Left ventricle myocardium superior (tissue), 1 donor: Measurements from ENCODE around the gene RAE1. TPM values are rescaled to one million over a fixed set of nuclear protein-coding genes. Genes with fewer than 3 reads are reported as not detected.

Experiments
- ATAC-seq: fragments of 200-7000 bp; cut with Tn5 transposase; one replicate; pipeline ENCODE4 v1.9.1; 2020; ENCODE audit warnings: mild to moderate bottlenecking, moderate library complexity
- DNase-seq: peaks from one replicate; pipeline ENCODE4 v3.0.0-alpha.2; 2020
- intact Hi-C: fragments of 100-400 bp; cut with micrococcal nuclease; formaldehyde crosslinking; loops from one replicate; pipeline ENCODE4 v1.11.0; 2022
- total RNA-seq: library from RNA; stranded (reverse); fragmentation: NEBNext Ultra II Directional; extraction: Animal tissue kit (Norgen Biotek cat#: 25700); gene quantifications from one replicate; pipeline ENCODE4 v1.2.1, GENCODE V29; 2021
- donor health status: DM: no; HTN: yes; CAD: no; lungs with severe emphysema.

RAE1 gene
- total RNA-seq, 1 donor from 2014 or later: 15.1 TPM

GRCh38 chr20:57394121-57395082, 43.3 kb downstream of the RAE1 start:
- DNase-seq: peak; percentile 34
- intact Hi-C loops: no loop called here

GRCh38 chr20:57395111-57395966, 44.3 kb downstream of the RAE1 start:
- intact Hi-C loops: no loop called here
- peak; percentile 69 for ATAC-seq
- DNase-seq: peak; percentile 88

More at GRCh38 chr20:57394121-57395082, 43.3 kb downstream of the RAE1 start:
- peak; percentile 3 for ATAC-seq

DNA sequence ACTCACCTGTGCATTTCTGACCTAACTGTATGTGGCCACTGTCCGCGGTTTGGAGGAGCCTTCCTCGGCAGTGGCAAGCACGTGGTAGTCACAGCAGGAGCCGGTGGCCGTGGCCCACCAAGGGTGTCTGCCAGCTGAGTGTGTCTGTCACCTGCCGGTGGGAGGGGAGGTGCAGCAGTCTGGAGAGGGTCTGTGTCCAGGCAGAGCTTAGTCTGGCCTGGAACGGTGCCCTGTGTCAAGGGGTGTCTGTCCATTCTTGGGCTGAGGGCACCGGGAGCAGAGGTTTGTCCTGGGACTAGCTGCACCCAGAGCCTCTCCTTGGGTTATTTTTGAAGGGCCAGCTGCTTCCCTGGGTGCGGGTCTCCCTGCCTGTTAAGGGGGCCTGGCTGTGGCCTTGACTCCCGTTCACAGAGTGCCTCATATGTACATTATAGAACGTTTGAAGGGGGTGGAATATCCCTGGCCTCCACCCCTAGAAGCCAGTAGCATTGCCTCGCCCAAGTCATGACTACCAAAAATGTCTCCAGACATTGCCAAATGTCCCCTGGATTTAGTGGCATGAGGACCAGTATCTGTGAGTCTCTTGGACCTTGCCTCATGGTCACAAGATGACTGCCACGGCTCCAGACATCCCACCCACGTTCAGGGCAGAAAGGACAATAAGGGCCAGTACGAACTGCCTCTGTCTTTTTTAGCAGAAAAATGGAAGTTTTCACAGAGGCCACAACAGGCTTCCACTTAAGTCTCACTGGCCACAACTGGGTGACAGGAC, 45.3 kb downstream of the RAE1 start:
- peak; percentile 29 for DNase-seq
- intact Hi-C loops: no loop called here
- no peak for ATAC-seq

- ATAC-seq (no peak), DNase-seq (peak; percentile 18)
- intact Hi-C loops: no loop called here
Measured at GRCh38 chr20:57396984-57397692, 46.1 kb downstream of the RAE1 start.

- no peak for ATAC-seq
Measured at GRCh38 chr20:57397693-57398108, 46.6 kb downstream of the RAE1 start.

DNA sequence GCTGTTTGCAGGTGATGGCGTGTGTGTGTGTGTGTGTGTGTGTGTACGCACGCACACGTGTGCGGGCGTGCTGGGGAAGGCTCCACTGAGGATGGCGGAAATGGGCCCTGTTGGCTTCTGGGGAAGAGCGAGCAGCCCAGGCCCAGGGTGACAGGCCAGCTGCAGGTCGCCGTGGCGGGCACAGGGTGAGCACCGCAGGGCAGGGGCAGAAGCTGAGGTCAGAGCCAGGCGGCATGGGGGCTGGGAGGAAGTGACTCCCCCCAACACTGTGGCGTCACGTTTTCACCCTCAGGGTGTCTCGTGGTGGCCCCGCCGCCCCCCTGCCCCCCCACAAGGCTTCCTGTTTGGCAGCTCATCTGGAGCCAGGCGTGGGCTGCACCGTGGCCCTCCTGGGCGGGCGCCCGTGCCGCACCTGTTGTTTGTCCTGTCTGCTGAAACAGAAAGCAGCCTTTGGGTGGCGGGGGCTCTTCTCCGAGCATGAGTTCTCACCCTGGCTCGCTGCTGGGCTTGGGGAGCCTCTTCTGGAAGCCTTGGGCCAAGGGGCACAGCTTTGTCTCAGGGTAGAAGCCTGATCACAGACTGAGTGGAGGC, 47.3 kb downstream of the RAE1 start:
- peak; percentile 3 for ATAC-seq
- intact Hi-C loops: no loop called here
- peak; percentile 67 for DNase-seq

More at GRCh38 chr20:57397693-57398108, 46.6 kb downstream of the RAE1 start:
- intact Hi-C loops: no loop called here
- peak; percentile 37 for DNase-seq

DNA sequence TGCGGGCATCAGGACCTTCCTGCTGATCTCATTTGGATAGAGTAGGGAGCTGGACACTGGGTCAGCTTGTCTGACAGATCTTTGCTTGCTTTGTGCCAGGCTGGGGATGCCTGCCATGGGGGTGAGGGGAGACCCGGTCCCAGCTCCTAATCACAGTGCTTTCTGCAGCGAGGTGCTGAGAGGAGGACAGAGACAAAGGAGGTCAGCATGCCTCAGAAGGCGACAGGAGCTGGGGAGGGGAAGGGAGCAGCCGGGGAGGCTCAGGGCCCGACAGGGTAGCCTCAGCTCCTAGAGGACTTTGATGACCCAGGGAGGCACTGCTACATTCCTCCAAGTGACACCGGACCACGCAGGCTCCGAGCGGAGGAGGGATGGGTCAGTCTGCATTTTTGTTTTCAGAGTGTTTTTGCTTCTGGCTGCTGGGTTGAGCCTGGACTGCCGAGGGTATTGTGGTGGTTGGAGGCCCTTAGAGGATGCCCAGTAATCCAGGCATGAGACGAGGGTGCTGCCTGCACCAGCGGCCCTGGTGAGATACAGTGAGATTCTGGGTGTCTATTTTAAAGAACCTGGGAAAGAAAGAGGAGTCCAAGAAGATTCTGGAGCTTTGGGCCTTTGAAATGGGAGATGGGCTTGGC, 48.0 kb downstream of the RAE1 start:
- DNase-seq (peak; percentile 25), ATAC-seq (no peak)
- intact Hi-C loops: no loop called here

DNA sequence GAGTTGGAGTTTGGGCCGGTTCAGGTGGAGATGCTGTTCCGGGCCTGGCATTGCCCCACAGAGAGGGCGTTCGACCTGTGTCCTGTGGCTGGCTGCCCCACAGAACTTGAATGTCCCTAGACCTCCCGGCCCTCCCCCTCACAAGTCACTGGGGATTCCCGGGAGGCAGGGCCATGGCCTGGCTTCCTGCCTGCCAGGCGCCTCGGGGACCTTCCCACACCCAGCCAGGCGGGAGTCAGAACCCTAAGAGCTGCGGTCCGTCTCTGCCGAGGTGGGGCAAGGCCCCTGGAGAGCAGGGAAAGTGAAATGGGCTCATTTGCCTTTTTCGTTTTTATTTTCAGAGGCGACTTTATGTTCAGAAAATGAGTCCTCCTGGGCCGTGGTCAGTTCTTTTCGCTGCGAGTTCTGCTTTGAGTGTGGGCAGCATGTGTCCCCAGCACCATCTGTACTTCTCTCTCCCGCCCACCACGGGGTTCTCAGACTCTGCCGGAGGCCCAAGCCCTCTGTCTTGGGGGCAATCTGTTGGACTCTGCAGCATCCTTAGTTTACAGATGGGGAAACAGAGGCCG, 48.6 kb downstream of the RAE1 start:
- DNase-seq: peak; percentile 67
- intact Hi-C loops: no loop called here
- ATAC-seq: peak; percentile 53

GRCh38 chr20:57400231-57400701, 49.2 kb downstream of the RAE1 start:
- ATAC-seq: no peak
- intact Hi-C loops: no loop called here
- peak; percentile 24 for DNase-seq

- intact Hi-C loops: no loop called here
- ATAC-seq: no peak
- peak; percentile 24 for DNase-seq
Measured at GRCh38 chr20:57400821-57401564, 49.9 kb downstream of the RAE1 start.

GRCh38 chr20:57401565-57401918, 50.5 kb downstream of the RAE1 start:
- no peak for ATAC-seq
- intact Hi-C loops: no loop called here
- no peak for DNase-seq

GRCh38 chr20:57402206-57403125, 51.4 kb downstream of the RAE1 start:
- intact Hi-C loops: no loop called here
- no peak for ATAC-seq
- peak; percentile 17 for DNase-seq

DNA sequence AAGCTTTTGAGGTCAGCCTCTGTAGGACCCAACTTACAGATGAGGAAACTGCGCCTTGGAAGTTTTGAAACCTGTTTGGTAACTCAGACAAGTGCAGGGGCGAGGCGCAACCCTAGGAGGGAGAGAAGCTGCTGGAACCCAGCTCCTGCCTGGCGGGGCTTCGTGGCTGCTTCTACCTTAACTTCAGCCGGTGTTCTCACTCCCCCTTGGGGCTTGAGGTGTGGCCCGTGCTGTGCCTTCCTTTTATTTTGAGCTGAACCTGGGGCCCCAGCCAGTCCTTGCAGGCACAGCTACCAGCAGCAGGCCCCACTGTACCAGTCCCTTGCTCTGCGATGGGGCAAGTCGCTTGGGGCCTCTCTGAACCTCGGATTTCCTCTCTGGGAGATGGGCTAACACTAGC, 52.2 kb downstream of the RAE1 start:
- ATAC-seq (no peak), DNase-seq (peak; percentile 11)
- intact Hi-C loops: no loop called here

DNA sequence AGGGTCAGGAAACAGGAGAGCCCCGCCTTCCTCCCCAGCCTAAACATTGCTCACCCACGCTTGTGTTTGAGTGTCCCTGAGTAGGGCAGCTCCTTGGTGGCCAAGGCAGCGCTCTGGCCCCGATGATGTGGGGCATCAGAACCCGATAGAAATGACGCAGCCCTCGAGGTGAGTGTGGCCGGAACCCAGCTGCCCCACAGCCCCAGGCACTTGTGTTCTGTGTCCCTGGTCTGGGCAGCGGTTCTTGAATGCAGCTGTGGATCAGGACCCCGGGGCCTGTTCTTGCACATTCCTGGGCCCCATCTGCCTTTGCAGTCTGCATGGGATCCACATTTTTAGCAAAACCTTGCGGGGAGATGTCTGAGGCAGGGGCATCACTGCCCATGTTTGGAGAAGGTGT, 53.0 kb downstream of the RAE1 start:
- peak; percentile 24 for DNase-seq
- intact Hi-C loops: no loop called here
- no peak for ATAC-seq

- no peak for ATAC-seq
- peak; percentile 27 for DNase-seq
- intact Hi-C loops: no loop called here
Measured at GRCh38 chr20:57404419-57405072, 53.5 kb downstream of the RAE1 start.
